CD4-positive, CD25-positive, alpha-beta regulatory T cell (primary cell): ENCODE results near the gene SYVN1. TPM values are rescaled to one million over a fixed set of nuclear protein-coding genes. Genes with fewer than 3 reads are reported as not detected.

ENCODE experiments used
- ATAC-seq, 2 donors: fragments of 150-1000 bp; cut with Tn5 transposase; one replicate each; pipeline ENCODE4 v1.10.0; 2021; ENCODE audit warnings: low read depth in 2 of 2, moderate number of reproducible peaks in 2 of 2, moderate library complexity in 1 of 2
- DNase-seq, 3 donors: peaks; one replicate each; pipeline versions ENCODE4 v3.0.0 to v3.0.0-alpha.2; 2012 to 2022; ENCODE audit warnings: mixed read lengths in 1 of 3
- H3K27ac ChIP-seq: one replicate; pipeline ENCODE4 v1.7.0; 2013; ENCODE audit warnings: mild to moderate bottlenecking, low read length; ENCODE audit not compliant: insufficient read depth, poor library complexity, severe bottlenecking
- H3K27me3 ChIP-seq: one replicate; pipeline ENCODE4 v1.7.0; 2013; ENCODE audit warnings: low read length; ENCODE audit not compliant: control insufficient read depth, insufficient read depth
- H3K36me3 ChIP-seq: one replicate; pipeline ENCODE4 v1.7.0; 2013; ENCODE audit warnings: mild to moderate bottlenecking, low read length, moderate library complexity; ENCODE audit not compliant: control insufficient read depth, insufficient read depth
- H3K4me1 ChIP-seq: 2 replicates; pipeline ENCODE4 v1.7.0; 2013; ENCODE audit warnings: mild to moderate bottlenecking, low read length; ENCODE audit not compliant: insufficient read depth, control insufficient read depth, poor library complexity, severe bottlenecking
- H3K4me3 ChIP-seq: one replicate; pipeline ENCODE4 v1.7.0; 2013; ENCODE audit warnings: low read depth, mild to moderate bottlenecking, low read length, moderate library complexity
- H3K9me3 ChIP-seq, 2 experiments: 1 replicate in 1 of 2; 2 replicates in 1 of 2; pipeline ENCODE4 v1.7.0; 2013; ENCODE audit warnings: low read length in 2 of 2, mild to moderate bottlenecking in 1 of 2, moderate library complexity in 1 of 2; ENCODE audit not compliant: control insufficient read depth in 2 of 2
- H3K27ac Mint-ChIP-seq, 3 donors: one replicate each; pipeline ENCODE4 v1.8.0; 2020 to 2022; ENCODE audit warnings: mild to moderate bottlenecking in 3 of 3, mixed read lengths in 3 of 3, moderate library complexity in 2 of 3
- H3K27me3 Mint-ChIP-seq: one replicate; pipeline ENCODE4 v1.8.0; 2022; ENCODE audit warnings: mild to moderate bottlenecking, mixed read lengths
- H3K36me3 Mint-ChIP-seq: one replicate; pipeline ENCODE4 v1.8.0; 2020; ENCODE audit warnings: mixed read lengths
- H3K4me1 Mint-ChIP-seq, 4 donors: one replicate each; pipeline ENCODE4 v1.8.0; 2020 to 2022; ENCODE audit warnings: mixed read lengths in 4 of 4, mild to moderate bottlenecking in 1 of 4
- H3K4me3 Mint-ChIP-seq, 4 donors: one replicate each; pipeline ENCODE4 v1.8.0; 2020 to 2022; ENCODE audit warnings: mild to moderate bottlenecking in 4 of 4, mixed read lengths in 4 of 4, moderate library complexity in 3 of 4
- H3K9me3 Mint-ChIP-seq, 7 donors: one replicate each; pipeline ENCODE4 v1.8.0; 2020 to 2022; ENCODE audit warnings: mixed read lengths in 7 of 7, mild to moderate bottlenecking in 3 of 7, moderate library complexity in 2 of 7
- polyA plus RNA-seq, 4 donors: library from polyadenylated mRNA; unstranded; fragments of 300-500 nt; fragmentation: Illumina TruSeq; gene quantifications; one replicate each; pipeline ENCODE4 v1.2.3, GENCODE V29; 2021
- total RNA-seq: library from RNA; stranded (reverse); gene quantifications from one replicate; pipeline ENCODE4 v1.2.3, GENCODE V29; 2022

Gene SYVN1
- total and polyA plus RNA-seq, 5 donors from 2014 or later = 6.2 to 66.3 (median 7.5) TPM

- Mint-ChIP-seq H3K36me3 (peaks cover 4% of the 10 kb centered on the region), H3K9me3 (no peaks in the 10 kb centered on the region), H3K4me1 (peaks cover 0 to 56% (median 25%) of the 10 kb centered on the region in 4 donors), H3K27ac (peak within 1 kb of the TSS; percentile 89 to 96 (median 90)), H3K4me3 (peak within 1 kb of the TSS; percentile 86 to 96 (median 89)), H3K27me3 (no peaks in the 10 kb centered on the region)
- Histone ChIP-seq H3K9me3 (no peaks in the 10 kb centered on the region), H3K36me3 (peaks cover 16% of the 10 kb centered on the region), H3K4me1 (peaks cover 48% of the 10 kb centered on the region), H3K27ac (peak within 1 kb of the TSS; percentile 69), H3K27me3 (no peaks in the 10 kb centered on the region), H3K4me3 (no peak within 1 kb of the TSS)
- ATAC-seq (peak; percentile 79 to 81), DNase-seq (peak; percentile 92 to 97 (median 92))
Observed at GRCh38 chr11:65111744-65112545, 22.4 kb downstream of the SYVN1 start, which contains the start of gene TM7SF2. Gene TM7SF2 (plus strand): TSS chr11:65111872. CDS start chr11:65112016, 144 bp downstream.

DNA sequence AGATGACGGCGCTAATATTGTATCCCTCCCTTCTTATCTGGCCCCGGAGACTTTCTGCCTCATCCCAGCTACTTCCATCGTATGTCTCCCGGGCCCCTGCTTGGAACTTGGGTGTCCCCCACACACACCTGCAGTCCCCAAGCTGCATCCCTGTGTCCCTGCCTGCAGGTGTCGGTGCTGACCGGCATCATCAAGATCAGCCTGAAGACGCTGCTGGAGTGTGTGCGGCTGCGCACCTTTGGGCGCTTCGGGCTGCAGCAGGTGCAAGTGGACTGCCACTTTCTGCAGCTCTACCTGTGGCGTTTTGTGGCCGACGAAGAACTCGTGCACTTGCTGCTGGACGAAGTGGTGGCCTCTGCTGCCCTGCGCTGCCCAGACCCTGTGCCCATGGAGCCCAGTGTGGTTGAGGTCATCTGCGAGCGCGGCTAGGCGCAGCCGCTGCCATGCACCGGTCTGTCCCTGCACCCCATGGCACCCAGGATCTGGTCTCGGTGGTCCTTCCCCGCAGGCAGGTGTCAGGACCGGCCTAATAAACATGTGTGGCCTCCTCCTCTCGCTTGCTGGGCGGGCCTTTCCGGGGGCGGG is 23.1 kb downstream of the SYVN1 start:
- Histone ChIP-seq H3K4me3 (no peak overlapping the region), H3K27me3 (no peaks in the 10 kb centered on the region), H3K4me1 (peaks cover 41% of the 10 kb centered on the region), H3K27ac (peak overlapping the region; percentile 69), H3K36me3 (peaks cover 16% of the 10 kb centered on the region), H3K9me3 (no peaks in the 10 kb centered on the region)
- H3K27me3 Mint-ChIP-seq = no peaks in the 10 kb centered on the region
- H3K4me1 Mint-ChIP-seq = peaks cover 0 to 50% (median 26%) of the 10 kb centered on the region in 4 donors
- ATAC-seq (no peak), DNase-seq (no peak)
- peak overlapping the region; percentile 89 to 96 (median 90) for H3K27ac Mint-ChIP-seq
- H3K4me3 Mint-ChIP-seq = peak overlapping the region; percentile 86 to 96 (median 89)
- peaks cover 8% of the 10 kb centered on the region for H3K36me3 Mint-ChIP-seq
- no peaks in the 10 kb centered on the region for H3K9me3 Mint-ChIP-seq

- H3K27me3 Mint-ChIP-seq = no peaks in the 10 kb centered on the region
- H3K36me3 ChIP-seq = peaks cover 21% of the 10 kb centered on the region
- H3K27ac Mint-ChIP-seq = peak overlapping the region; percentile 44 to 86 (median 78)
- H3K36me3 Mint-ChIP-seq = peaks cover 16% of the 10 kb centered on the region
- no peak overlapping the region for H3K4me3 ChIP-seq
- H3K9me3 Mint-ChIP-seq = no peaks in the 10 kb centered on the region
- peaks cover 0 to 43% (median 30%) of the 10 kb centered on the region in 4 donors for H3K4me1 Mint-ChIP-seq
- peak overlapping the region; percentile 5 to 86 (median 62) for H3K4me3 Mint-ChIP-seq
- ATAC-seq (peak; percentile 57 to 63), DNase-seq (peak; percentile 86 to 92 (median 91))
- H3K4me1 ChIP-seq = peaks cover 38% of the 10 kb centered on the region
- H3K9me3 ChIP-seq = no peaks in the 10 kb centered on the region
- H3K27me3 ChIP-seq = no peaks in the 10 kb centered on the region
- peak overlapping the region; percentile 69 for H3K27ac ChIP-seq
Observed at GRCh38 chr11:65110354-65110861, 23.9 kb downstream of the SYVN1 start.

GRCh38 chr11:65109231-65110198 is 24.8 kb downstream of the SYVN1 start:
- Histone ChIP-seq H3K36me3 (peaks cover 26% of the 10 kb centered on the region), H3K4me3 (no peak overlapping the region), H3K4me1 (peaks cover 38% of the 10 kb centered on the region), H3K27ac (peak overlapping the region; percentile 69), H3K27me3 (no peaks in the 10 kb centered on the region), H3K9me3 (no peaks in the 10 kb centered on the region)
- Mint-ChIP-seq H3K9me3 (no peaks in the 10 kb centered on the region), H3K27ac (peak overlapping the region in 1 of 3 donors; percentile 78), H3K27me3 (no peaks in the 10 kb centered on the region), H3K4me3 (peak overlapping the region in 1 of 4 donors; percentile 86), H3K36me3 (peaks cover 21% of the 10 kb centered on the region), H3K4me1 (peaks cover 0 to 44% (median 30%) of the 10 kb centered on the region in 4 donors)
- DNase-seq (no peak), ATAC-seq (no peak)

GRCh38 chr11:65108469-65109123 is 25.7 kb downstream of the SYVN1 start:
- no peak for ATAC-seq

DNA sequence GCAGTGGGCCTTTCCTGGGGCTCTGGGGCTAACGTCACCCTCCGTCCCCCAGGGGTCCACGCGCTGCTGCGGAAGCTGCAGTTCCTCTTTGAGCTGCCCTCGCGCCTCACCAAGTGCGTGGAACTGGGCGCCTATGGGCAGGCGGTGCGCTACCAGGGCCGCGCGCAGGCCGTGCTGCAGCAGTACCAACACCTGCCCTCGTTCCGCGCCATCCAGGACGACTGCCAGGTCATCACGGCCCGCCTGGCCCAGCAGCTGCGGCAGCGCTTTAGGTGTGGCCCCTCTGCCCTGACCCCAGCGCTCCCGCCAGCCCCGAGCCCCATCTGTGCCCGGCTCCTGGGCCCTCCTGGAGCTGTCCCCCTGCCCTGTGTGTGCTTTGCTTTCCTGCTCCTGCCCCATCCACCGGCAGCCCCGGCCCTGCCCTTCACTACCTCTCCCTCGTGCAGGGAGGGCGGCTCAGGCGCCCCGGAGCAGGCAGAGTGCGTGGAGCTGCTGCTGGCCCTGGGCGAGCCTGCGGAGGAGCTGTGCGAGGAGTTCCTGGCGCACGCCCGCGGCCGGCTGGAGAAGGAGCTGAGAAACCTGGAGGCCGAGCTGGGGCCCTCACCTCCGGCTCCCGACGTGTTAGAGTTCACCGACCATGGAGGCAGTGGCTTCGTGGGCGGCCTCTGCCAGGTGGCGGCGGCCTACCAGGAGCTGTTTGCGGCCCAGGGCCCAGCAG is 26.4 kb downstream of the SYVN1 start:
- H3K4me1 ChIP-seq = peaks cover 29% of the 10 kb centered on the region
- H3K4me1 Mint-ChIP-seq = peaks cover 4 to 43% (median 30%) of the 10 kb centered on the region in 4 donors
- H3K27ac ChIP-seq = no peak overlapping the region
- no peak overlapping the region for H3K27ac Mint-ChIP-seq
- DNase-seq (no peak), ATAC-seq (no peak)
- H3K36me3 Mint-ChIP-seq = peaks cover 22% of the 10 kb centered on the region
- no peak overlapping the region for H3K4me3 Mint-ChIP-seq
- H3K4me3 ChIP-seq = no peak overlapping the region
- no peaks in the 10 kb centered on the region for H3K27me3 ChIP-seq
- H3K36me3 ChIP-seq = peaks cover 33% of the 10 kb centered on the region
- no peaks in the 10 kb centered on the region for H3K9me3 Mint-ChIP-seq
- no peaks in the 10 kb centered on the region for H3K27me3 Mint-ChIP-seq
- no peaks in the 10 kb centered on the region for H3K9me3 ChIP-seq

More at GRCh38 chr11:65108469-65109123, 25.7 kb downstream of the SYVN1 start:
- peaks cover 4 to 43% (median 28%) of the 10 kb centered on the region in 4 donors for H3K4me1 Mint-ChIP-seq
- Histone ChIP-seq H3K27ac (no peak overlapping the region), H3K27me3 (no peaks in the 10 kb centered on the region), H3K4me3 (no peak overlapping the region), H3K36me3 (peaks cover 27% of the 10 kb centered on the region), H3K4me1 (peaks cover 36% of the 10 kb centered on the region), H3K9me3 (no peaks in the 10 kb centered on the region)
- no peaks in the 10 kb centered on the region for H3K27me3 Mint-ChIP-seq
- H3K27ac Mint-ChIP-seq = no peak overlapping the region
- H3K9me3 Mint-ChIP-seq = no peaks in the 10 kb centered on the region
- no peak for DNase-seq
- peaks cover 22% of the 10 kb centered on the region for H3K36me3 Mint-ChIP-seq
- no peak overlapping the region for H3K4me3 Mint-ChIP-seq
